ENCODE measurements around the gene AHI1.
"Not testable (repeated sequence)": the region's sequence is repeated elsewhere in the genome, so short reads cannot be mapped to it uniquely, and the experiment has no call there.

The AHI1 gene

GRCh38 chr6:135393289-135393688 is 104.3 kb downstream of the AHI1 start:
- no peak for DNase-seq (ENCODE audit: low read depth in 2 of 2)

GRCh38 chr6:135390458-135390857 is 107.1 kb downstream of the AHI1 start:
- no peak for DNase-seq (ENCODE audit: low read depth in 2 of 2)

GRCh38 chr6:135385299-135385698 is 112.2 kb downstream of the AHI1 start:
- DNase-seq (ENCODE audit: low read depth in 2 of 2): no peak

GRCh38 chr6:135383766-135384165 is 113.8 kb downstream of the AHI1 start:
- DNase-seq (ENCODE audit: low read depth in 2 of 2): no peak

- no peak for DNase-seq (ENCODE audit: low read depth in 2 of 2)
Observed at GRCh38 chr6:135383301-135383700, 114.2 kb downstream of the AHI1 start.

- DNase-seq (ENCODE audit: low read depth in 2 of 2): no peak
Observed at GRCh38 chr6:135382182-135382628, 115.3 kb downstream of the AHI1 start.

- no peak for DNase-seq (ENCODE audit: low read depth in 2 of 2)
Observed at GRCh38 chr6:135380793-135381192, 116.7 kb downstream of the AHI1 start.

- DNase-seq (ENCODE audit: low read depth in 2 of 2): no peak
Observed at GRCh38 chr6:135379647-135380046, 117.9 kb downstream of the AHI1 start.

GRCh38 chr6:135372758-135373157 is 124.8 kb downstream of the AHI1 start:
- no peak for DNase-seq (ENCODE audit: low read depth in 2 of 2)

- not testable (repeated sequence) for DNase-seq (ENCODE audit: low read depth in 2 of 2)
Observed at GRCh38 chr6:135363622-135364021, 133.9 kb downstream of the AHI1 start.

- DNase-seq (ENCODE audit: low read depth in 2 of 2): no peak
Observed at GRCh38 chr6:135362124-135362523, 135.4 kb downstream of the AHI1 start.

GRCh38 chr6:135360222-135360621 is 137.3 kb downstream of the AHI1 start:
- DNase-seq (ENCODE audit: low read depth in 2 of 2): no peak

GRCh38 chr6:135358985-135359384 is 138.6 kb downstream of the AHI1 start:
- DNase-seq (ENCODE audit: low read depth in 2 of 2): no peak

GRCh38 chr6:135358251-135358821 is 139.2 kb downstream of the AHI1 start:
- DNase-seq (ENCODE audit: low read depth in 2 of 2): no peak

- DNase-seq (ENCODE audit: low read depth in 2 of 2): no peak
Observed at GRCh38 chr6:135354407-135354806, 143.1 kb downstream of the AHI1 start.

- no peak for DNase-seq (ENCODE audit: low read depth in 2 of 2)
Observed at GRCh38 chr6:135353113-135353512, 144.4 kb downstream of the AHI1 start.

- no peak for DNase-seq (ENCODE audit: low read depth in 2 of 2)
Observed at GRCh38 chr6:135351635-135352034, 145.9 kb downstream of the AHI1 start.

GRCh38 chr6:135347887-135348286 is 149.7 kb downstream of the AHI1 start:
- DNase-seq (ENCODE audit: low read depth in 2 of 2): no peak

GRCh38 chr6:135346747-135347146 is 150.8 kb downstream of the AHI1 start:
- DNase-seq (ENCODE audit: low read depth in 2 of 2): no peak

- no peak for DNase-seq (ENCODE audit: low read depth in 2 of 2)
Observed at GRCh38 chr6:135344526-135344925, 153.0 kb downstream of the AHI1 start.

- not testable (repeated sequence) for DNase-seq (ENCODE audit: low read depth in 2 of 2)
Observed at GRCh38 chr6:135339920-135340319, 157.6 kb downstream of the AHI1 start.

- no peak for DNase-seq (ENCODE audit: low read depth in 2 of 2)
Observed at GRCh38 chr6:135334169-135334568, 163.4 kb downstream of the AHI1 start.

GRCh38 chr6:135331002-135331401 is 166.5 kb downstream of the AHI1 start:
- DNase-seq (ENCODE audit: low read depth in 2 of 2): no peak

All from stimulated activated CD4-positive, alpha-beta T cell treated with anti-CD3 and anti-CD28 coated beads, Interleukin-4, amount 100 ng/mL, for 48 hours (primary cell).